ENCODE measurements around the gene BARHL1. TPM values are rescaled to one million over a fixed set of nuclear protein-coding genes. Genes with fewer than 3 reads are reported as not detected.

Gene BARHL1
- total and polyA plus RNA-seq, 4 donors = not detected

- H3K36me3 ChIP-seq (ENCODE audit: control insufficient read depth in 4 of 4, insufficient read depth in 4 of 4, low read length in 4 of 4) = no peaks in the 10 kb centered on the region
- TF ChIP-seq CTCF (IDR thresholded peaks at IDR 0.05; ENCODE audit: control extremely low read depth, extremely low read depth) = no peak
- peaks cover 0 to 2% (median 0%) of the 10 kb centered on the region in 4 donors for H3K9me3 ChIP-seq (ENCODE audit: control insufficient read depth in 4 of 4, insufficient read depth in 3 of 4, low read length in 3 of 4)
- 5 to 6% methylated on average over 41 to 42 of the region's 42 CpGs for WGBS, 2 donors
- H3K27ac ChIP-seq (ENCODE audit: low read depth in 1 of 2, low read length in 1 of 2) = no peak overlapping the region
- DNase-seq (no peak), ATAC-seq (ENCODE audit: insufficient read depth, low FRiP score) (no peak)
- H3K4me1 ChIP-seq (ENCODE audit: control insufficient read depth in 5 of 5, insufficient read depth in 5 of 5, low read length in 5 of 5) = peaks cover 0 to 8% (median 3%) of the 10 kb centered on the region in 5 donors
- H3K27me3 ChIP-seq (ENCODE audit: control insufficient read depth in 3 of 3, insufficient read depth in 3 of 3, low read length in 2 of 3) = peaks cover 27 to 84% (median 77%) of the 10 kb centered on the region in 3 donors
- H3K9ac ChIP-seq (ENCODE audit: insufficient read depth in 1 of 2, low read length in 2 of 2) = no peak overlapping the region
- no peak overlapping the region for H3K4me3 ChIP-seq
These were observed 3.8 kb downstream of the BARHL1 start for GRCh38 chr9:132585954-132586829.

GRCh38 chr9:132586830-132587591 is 4.6 kb downstream of the BARHL1 start:
- 2 to 3% methylated on average over 73 to 74 of the region's 74 CpGs for WGBS, 2 donors
- Histone ChIP-seq H3K4me1 (ENCODE audit: control insufficient read depth in 5 of 5, insufficient read depth in 5 of 5, low read length in 5 of 5) (peaks cover 0 to 6% (median 0%) of the 10 kb centered on the region in 5 donors), H3K36me3 (ENCODE audit: control insufficient read depth in 4 of 4, insufficient read depth in 4 of 4, low read length in 4 of 4) (no peaks in the 10 kb centered on the region), H3K4me3 (no peak overlapping the region), H3K27me3 (ENCODE audit: control insufficient read depth in 3 of 3, insufficient read depth in 3 of 3, low read length in 2 of 3) (peaks cover 27 to 85% (median 78%) of the 10 kb centered on the region in 3 donors), H3K9me3 (ENCODE audit: control insufficient read depth in 4 of 4, insufficient read depth in 3 of 4, low read length in 3 of 4) (peaks cover 0 to 2% (median 0%) of the 10 kb centered on the region in 4 donors), H3K9ac (ENCODE audit: insufficient read depth in 1 of 2, low read length in 2 of 2) (no peak overlapping the region), H3K27ac (ENCODE audit: low read depth in 1 of 2, low read length in 1 of 2) (no peak overlapping the region)
- no peak for ATAC-seq (ENCODE audit: insufficient read depth, low FRiP score)
- DNase-seq = no peak
- no peak for TF ChIP-seq CTCF (IDR thresholded peaks at IDR 0.05; ENCODE audit: control extremely low read depth, extremely low read depth)

- no peak for TF ChIP-seq CTCF (IDR thresholded peaks at IDR 0.05; ENCODE audit: control extremely low read depth, extremely low read depth)
- H3K27me3 ChIP-seq (ENCODE audit: control insufficient read depth in 3 of 3, insufficient read depth in 3 of 3, low read length in 2 of 3) = peaks cover 27 to 84% (median 84%) of the 10 kb centered on the region in 3 donors
- H3K9me3 ChIP-seq (ENCODE audit: control insufficient read depth in 4 of 4, insufficient read depth in 3 of 4, low read length in 3 of 4) = peaks cover 0 to 2% (median 0%) of the 10 kb centered on the region in 4 donors
- H3K27ac ChIP-seq (ENCODE audit: low read depth in 1 of 2, low read length in 1 of 2) = no peak overlapping the region
- H3K4me1 ChIP-seq (ENCODE audit: control insufficient read depth in 5 of 5, insufficient read depth in 5 of 5, low read length in 5 of 5) = peaks cover 0 to 6% (median 0%) of the 10 kb centered on the region in 5 donors
- ATAC-seq (ENCODE audit: insufficient read depth, low FRiP score) (no peak), DNase-seq (no peak)
- H3K9ac ChIP-seq (ENCODE audit: insufficient read depth in 1 of 2, low read length in 2 of 2) = no peak overlapping the region
- 10 to 15% methylated on average over 6 of the region's 6 CpGs for WGBS, 2 donors
- H3K4me3 ChIP-seq = no peak overlapping the region
- no peaks in the 10 kb centered on the region for H3K36me3 ChIP-seq (ENCODE audit: control insufficient read depth in 4 of 4, insufficient read depth in 4 of 4, low read length in 4 of 4)
These were observed 5.2 kb downstream of the BARHL1 start for GRCh38 chr9:132587592-132587955.
